Neural progenitor cell (in vitro differentiated cells): ENCODE measurements around the gene CLDN18.

ENCODE experiments used
- EZH2 ChIP-seq: fragments of 200-600 bp; sonication (generic); IDR thresholded peaks from 2 replicates; pipeline ENCODE4 v1.6.1; 2017; ENCODE audit warnings: antibody characterized with exemption, mild to moderate bottlenecking, moderate library complexity
- EZH2phosphoT487 ChIP-seq: fragments of 200-600 bp; sonication (generic); IDR thresholded peaks from 2 replicates; pipeline ENCODE4 v1.6.1; 2017; ENCODE audit warnings: antibody characterized with exemption
- TF ChIP-seq, protein P1 (sequence below): fragments of 200-600 bp; sonication (generic); IDR thresholded peaks from 2 replicates; pipeline ENCODE4 v1.5.1; 2017; ENCODE audit warnings: antibody characterized with exemption, mild to moderate bottlenecking

DNA sequence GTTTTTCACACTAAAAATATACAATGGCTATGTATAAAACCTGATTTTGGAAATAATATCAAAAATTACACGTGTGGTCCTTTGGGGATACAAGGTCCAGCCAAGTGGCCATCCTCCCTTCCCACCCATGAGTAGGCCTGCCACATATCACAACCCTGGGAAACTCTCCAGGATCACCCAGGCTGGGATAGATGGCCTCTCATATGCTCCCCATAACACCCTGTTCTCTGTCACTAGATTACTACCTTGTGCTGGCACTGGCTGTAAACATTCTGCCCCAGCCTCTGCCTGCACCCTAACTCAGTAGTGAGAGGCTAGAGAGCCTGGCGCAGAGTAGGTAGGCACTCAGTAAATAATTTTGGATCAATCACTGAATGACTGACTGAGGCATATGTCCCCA is 52.1 kb downstream of the CLDN18 start:
- TF ChIP-seq, protein P1, sequence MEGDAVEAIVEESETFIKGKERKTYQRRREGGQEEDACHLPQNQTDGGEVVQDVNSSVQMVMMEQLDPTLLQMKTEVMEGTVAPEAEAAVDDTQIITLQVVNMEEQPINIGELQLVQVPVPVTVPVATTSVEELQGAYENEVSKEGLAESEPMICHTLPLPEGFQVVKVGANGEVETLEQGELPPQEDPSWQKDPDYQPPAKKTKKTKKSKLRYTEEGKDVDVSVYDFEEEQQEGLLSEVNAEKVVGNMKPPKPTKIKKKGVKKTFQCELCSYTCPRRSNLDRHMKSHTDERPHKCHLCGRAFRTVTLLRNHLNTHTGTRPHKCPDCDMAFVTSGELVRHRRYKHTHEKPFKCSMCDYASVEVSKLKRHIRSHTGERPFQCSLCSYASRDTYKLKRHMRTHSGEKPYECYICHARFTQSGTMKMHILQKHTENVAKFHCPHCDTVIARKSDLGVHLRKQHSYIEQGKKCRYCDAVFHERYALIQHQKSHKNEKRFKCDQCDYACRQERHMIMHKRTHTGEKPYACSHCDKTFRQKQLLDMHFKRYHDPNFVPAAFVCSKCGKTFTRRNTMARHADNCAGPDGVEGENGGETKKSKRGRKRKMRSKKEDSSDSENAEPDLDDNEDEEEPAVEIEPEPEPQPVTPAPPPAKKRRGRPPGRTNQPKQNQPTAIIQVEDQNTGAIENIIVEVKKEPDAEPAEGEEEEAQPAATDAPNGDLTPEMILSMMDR: no peak
- TF ChIP-seq EZH2 (no peak), EZH2phosphoT487 (no peak)
